Fibroblast of mammary gland (primary cell): Measurements from ENCODE around the gene RAMP2.

Experiments used
- DNase-seq: peaks from one replicate; pipeline ENCODE4 v3.0.0-alpha.2; 2010; ENCODE audit warnings: low read depth
- H3K4me3 ChIP-seq: 2 replicates; pipeline ENCODE4 v1.5.1; 2011; ENCODE audit warnings: low read depth, mild to moderate bottlenecking, low read length, moderate library complexity; ENCODE audit not compliant: control insufficient read depth
- CTCF ChIP-seq: conservative IDR thresholded peaks from 2 replicates; pipeline ENCODE4 v1.5.1; 2011; ENCODE audit warnings: low read depth, low read length, inconsistent platforms; ENCODE audit not compliant: control insufficient read depth, insufficient read depth

Gene RAMP2

DNA sequence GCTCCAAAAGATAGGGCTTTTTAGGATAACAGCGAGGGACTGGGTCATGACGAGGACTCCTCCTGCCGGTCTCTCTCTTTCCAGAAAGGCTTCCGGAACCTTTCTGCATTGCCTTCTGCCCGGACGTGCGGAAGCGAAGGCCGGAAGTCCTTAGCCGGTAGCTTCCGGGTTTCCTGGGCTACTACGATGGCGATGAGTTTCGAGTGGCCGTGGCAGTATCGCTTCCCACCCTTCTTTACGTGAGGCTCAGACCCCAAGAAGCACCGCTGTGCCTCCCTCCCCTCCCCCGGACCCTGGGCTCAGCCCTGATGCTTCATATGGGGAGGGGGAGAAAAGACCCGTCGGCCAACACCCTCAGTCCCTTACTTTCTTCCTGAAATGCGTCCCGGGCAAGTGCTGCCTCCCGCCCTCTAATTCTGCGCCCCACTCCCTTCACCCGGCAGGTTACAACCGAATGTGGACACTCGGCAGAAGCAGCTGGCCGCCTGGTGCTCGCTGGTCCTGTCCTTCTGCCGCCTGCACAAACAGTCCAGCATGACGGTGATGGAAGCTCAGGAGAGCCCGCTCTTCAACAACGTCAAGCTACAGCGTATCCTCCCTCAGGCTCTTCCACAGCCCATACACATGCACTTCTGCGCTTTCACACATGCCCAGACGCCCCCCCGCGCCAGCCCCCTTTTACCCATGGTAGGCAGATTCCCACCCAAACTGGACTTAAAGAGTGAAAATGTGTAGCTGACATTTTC, 12.4 kb downstream of the RAMP2 start, which contains the start of gene VPS25:
VPS25 (plus strand) TSS at position 160 of the 746 bp plus-strand sequence; CDS start at position 187, 27 bp downstream.
- peak; percentile 87 for DNase-seq
- peak within 1 kb of the TSS; percentile 98 for H3K4me3 ChIP-seq
- peak; percentile 15 for TF ChIP-seq CTCF

- no peak for DNase-seq
- no peak for TF ChIP-seq CTCF
- H3K4me3 ChIP-seq = peak overlapping the region; percentile 98
Observed at GRCh38 chr17:42774066-42774745, 13.2 kb downstream of the RAMP2 start.

DNA sequence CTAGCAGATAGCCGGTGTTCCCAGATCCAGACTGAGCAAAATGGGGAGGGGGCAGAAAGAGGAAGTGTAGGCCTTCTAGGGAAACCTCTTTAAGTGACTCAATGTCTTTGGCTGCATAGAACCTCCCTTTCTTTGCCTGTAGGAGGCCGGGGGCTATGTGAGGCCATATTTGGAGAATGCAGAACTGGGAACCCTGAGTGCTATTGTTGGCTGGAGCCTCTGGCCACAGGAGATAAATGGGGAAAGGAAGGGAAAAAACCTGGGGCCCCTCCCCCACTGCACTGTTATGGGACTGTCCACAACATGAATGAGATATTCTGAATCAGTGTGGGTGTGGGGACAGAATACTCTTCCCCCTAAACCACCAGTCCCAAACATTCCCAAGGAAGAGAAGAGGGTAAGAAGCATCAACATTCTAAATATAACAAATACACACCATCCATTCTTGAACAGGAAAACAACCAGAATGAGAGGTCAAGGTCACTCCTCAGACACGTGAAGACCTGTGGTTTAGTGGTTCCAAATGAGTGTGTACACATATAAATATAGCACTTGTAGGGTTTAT, 14.6 kb downstream of the RAMP2 start:
- no peak for DNase-seq
- no peak for TF ChIP-seq CTCF

GRCh38 chr17:42778570-42778969, 17.5 kb downstream of the RAMP2 start:
- TF ChIP-seq CTCF = no peak
- no peak overlapping the region for H3K4me3 ChIP-seq
- no peak for DNase-seq

More for the DNA sequence above, 14.6 kb downstream of the RAMP2 start:
- H3K4me3 ChIP-seq = no peak overlapping the region

DNA sequence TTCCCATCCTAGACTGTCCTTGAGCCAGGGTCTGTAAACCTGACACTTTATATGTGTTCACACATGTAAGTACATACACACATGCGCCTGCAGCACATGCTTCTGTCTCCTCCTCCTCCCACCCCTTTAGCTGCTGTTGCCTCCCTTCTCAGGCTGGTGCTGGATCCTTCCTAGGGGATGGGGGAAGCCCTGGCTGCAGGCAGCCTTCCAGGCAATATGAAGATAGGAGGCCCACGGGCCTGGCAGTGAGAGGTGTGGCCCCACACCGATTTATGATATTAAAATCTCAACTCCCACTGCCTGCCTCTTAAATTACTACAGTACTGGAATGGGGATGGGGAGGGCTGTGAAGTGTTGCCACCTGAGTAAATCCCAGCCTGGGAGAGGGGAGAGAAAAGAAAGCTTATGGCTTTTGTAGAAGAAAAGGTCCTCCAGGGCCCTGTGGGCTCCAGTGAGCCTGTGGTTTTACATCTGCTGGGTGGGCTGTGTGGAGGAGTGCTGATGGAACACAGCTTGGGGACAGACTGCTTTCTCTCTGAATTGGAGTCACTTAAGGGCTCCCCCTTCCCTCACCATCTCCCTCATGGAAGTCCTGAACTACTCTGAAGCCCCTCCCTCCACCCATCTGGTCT, 18.4 kb downstream of the RAMP2 start:
- DNase-seq = no peak
- TF ChIP-seq CTCF = no peak
- no peak overlapping the region for H3K4me3 ChIP-seq
